NCI-H446 (cell line): ENCODE results near the gene TOX2.
"Not testable (repeated sequence)": the region's sequence is repeated elsewhere in the genome, so short reads cannot be mapped to it uniquely, and the experiment has no call there.

Experiments
- DNase-seq, 2 experiments: peaks; one replicate each; lab custom pipeline; 2025; lab: John Stamatoyannopoulos, UW

The TOX2 gene

DNA sequence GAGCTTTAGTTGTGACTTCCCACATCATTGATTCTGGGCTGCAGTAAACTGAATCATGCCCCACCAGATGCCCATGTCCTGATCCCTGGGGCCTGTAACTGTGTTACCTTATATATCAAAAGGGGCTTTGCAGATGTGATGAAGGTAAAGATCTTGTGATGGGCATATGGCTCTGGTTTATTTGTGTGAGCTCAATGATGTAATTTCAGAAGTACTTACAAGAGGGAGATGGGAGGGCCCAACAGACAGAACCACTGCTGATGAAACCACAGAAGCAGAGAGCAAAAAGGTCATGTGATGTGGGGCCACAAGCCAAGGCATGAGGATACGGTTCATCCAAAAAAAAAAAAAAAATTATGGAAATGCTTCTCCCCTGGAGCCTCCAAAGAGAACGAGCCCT is 118.7 kb downstream of the TOX2 start:
- no peak for DNase-seq

DNA sequence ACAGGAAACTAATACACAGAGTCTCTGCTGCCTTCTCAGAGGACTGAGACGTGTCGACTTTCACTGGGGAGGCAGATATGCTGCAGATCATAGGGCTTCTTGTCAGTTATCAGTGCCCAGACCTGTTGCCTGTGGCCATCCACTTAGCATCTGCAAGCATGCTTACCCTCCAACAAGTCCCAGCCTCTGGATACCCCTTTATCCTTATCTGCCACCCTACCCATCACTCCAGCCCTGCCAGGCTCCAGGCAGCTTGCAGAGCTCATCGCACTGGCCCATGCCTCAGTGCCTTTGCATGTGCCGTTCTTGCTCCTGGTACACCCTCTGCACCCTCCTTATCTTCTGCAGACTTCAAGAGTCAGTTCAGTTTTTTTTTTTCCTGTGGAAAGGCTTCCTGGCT is 119.2 kb downstream of the TOX2 start:
- DNase-seq = no peak

DNA sequence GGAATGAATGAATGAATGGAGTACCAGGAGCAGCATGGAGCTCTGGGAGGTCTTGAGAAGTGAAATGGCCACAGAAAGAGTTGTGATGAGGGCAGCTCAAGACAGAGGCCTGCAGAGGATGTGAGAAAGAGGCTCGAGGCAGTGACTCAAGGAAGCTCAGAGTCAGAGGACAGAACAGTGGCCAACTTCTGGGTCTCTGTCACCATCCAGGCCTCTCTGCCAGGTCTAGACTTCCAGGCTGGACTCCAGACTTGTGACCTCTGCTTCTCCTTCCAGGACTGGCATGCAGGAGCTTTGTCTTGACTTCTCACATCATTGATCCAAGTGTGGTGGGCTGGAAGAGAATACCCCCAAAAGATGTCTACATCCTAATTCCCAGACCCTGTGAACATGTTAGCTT is 119.8 kb downstream of the TOX2 start:
- DNase-seq = no peak

DNA sequence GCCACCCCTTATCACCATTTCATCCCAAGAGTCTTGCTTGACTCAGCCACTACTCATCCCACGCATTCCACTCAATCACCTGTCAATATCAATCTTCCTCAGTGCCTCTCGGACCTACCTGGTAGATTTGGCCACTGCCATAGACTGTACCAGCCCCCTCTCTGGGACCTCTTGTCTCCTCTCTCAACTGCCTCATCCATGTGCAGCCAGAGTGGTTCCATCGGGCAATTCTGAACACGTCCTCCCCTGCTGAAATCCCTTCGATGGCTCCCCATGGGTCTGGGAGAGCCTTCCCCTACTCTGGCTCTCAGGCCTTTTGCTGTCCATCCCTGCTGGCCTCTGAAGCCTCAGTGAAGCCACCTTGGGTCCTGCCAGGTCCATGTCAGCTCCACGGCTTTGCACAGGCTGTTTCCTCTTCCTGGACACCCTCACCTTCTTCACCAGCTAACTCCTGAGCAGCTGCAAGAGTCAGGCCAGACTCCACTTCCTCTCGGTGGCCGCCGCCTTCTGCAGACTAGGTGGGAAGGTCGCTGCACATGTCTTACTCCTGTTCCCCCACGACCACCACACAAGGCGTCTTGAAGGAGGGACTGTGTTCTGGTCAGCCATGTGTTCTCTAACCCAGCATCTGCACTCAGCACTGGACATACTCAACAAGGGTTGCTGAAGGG is 120.4 kb downstream of the TOX2 start:
- DNase-seq = no peak

DNA sequence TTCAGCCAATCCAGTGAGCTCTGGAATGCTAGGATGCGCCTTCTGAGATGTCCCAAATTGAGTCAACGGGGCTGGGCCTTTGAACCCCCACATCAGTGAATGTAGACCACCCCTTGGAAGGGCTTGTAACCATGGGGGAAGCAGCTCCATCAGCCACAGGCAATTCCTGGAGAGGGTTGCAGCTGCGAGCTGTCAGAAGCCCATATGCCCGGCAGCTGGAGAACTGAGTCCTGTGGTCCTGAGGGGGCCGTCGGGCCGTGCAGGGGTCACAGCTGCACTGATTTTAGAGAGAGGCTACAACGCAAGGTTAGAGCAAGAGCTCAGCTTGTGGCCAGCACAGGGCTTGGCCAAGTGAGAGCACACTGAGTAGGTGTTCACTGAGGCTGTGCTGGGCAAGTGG is 121.3 kb downstream of the TOX2 start:
- no peak for DNase-seq

DNA sequence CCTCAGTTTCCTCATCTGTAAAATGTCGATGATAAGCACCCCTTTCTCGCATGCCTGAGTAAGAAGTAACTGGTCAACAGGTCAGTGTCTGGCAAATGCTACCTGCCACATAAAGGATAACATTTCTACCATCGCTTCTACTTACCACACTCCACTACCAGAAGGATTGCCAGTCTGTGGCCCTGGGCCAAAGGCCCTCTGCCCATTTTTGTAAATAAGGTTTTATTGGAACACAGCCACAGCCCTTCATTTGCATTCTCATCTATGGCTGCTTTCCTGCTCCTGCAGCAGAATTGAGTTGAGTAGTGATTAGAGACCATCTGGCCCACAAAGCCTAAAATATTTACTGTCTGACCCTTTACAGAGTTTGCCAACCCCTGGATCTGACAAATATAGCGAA is 121.8 kb downstream of the TOX2 start:
- DNase-seq = no peak

DNA sequence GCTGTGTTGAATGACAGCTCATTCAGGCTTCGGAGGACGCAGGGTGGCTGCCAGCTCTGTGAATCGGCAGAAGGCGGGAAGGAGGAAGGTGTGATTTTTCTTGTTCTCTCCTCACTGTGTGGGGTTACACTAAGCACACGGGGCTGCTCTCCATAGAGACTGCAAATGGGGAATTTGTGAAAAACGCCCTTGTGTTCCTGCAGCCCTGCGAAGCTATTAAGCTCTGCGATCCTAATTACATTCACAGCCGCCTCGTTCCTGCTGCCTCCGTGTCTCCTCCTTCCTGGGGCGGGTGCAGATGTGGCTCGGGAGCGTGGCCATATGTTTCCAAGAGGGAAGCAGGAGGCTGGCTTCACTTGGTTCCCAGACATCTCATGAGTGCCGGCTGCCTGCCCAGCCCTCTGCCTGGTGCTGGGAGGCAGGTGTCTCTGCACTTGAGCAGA is 124.0 kb downstream of the TOX2 start:
- peak in 1 of 2 experiments; percentile 17 for DNase-seq

DNA sequence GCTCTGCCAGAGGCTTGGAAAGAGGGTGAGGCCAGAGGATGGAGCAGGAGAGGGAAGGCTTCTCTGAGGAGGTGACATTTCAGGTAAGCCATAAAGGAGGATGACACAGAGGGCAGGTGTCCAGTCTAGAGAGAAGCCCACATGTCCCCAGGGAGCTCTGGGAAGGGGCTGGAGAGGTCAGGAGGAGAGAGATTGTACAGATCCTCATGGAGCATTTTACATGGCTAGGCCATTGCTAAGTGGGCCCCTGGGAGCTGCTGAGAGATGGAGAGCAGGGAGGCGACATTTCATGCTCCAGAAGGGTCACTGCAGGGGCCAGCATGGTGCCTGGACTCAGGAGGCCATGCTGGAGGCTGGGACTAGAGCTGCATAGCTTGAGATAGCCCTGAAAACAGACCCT is 124.5 kb downstream of the TOX2 start:
- DNase-seq = no peak

DNA sequence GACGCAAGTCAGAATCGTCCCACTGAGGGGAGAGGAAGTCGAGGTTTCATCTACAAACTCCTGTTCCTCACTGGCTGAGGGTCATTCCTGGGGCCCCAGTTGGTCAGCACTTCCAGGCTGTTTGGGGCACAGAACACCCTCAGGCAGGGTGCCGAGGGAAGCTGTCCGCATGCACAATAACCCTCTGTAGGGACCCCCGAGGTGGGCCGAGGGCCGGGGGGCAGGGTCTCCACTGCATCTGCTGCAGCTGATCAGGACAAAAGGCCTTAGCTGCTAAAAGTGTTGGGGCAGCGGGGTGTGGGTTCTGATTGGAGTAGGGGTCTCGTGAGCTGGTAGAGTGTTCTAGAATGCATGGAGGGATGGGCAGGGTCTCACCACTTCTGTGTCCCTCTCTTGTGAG is 125.1 kb downstream of the TOX2 start:
- no peak for DNase-seq

DNA sequence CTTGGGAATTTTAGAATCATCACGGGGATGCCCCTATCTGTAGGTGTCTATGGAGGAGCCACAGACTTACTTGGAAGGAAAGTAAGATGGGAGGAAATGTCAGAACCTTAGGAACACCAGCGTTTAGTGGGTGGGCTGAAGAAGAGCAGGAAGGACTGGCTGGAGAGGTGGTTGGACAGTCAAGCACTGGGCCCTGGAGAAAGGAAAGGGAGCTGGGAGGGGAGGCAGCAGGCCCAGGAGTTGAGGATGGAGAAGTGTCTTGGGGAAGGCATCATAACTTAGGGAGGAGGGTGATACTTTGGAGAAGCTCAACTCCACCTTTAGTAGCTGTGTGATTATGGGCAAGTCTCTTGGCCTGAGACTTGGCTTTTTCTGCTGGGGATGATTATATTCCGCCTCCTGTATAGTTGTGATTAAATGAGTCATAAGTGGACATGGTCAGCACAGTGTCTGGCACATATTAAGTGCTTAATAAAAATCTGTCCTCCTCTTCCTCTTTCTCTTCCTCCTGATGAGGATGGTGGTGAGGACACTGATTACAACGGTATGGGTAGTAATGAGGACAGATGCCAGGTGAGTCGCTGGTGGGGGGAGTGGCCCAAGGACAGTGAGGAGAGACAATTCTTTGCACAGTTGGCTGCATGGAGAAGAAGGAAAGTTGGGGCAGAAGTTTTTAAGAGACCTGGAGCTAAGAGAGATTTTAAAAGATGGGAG is 125.7 kb downstream of the TOX2 start:
- DNase-seq = no peak

DNA sequence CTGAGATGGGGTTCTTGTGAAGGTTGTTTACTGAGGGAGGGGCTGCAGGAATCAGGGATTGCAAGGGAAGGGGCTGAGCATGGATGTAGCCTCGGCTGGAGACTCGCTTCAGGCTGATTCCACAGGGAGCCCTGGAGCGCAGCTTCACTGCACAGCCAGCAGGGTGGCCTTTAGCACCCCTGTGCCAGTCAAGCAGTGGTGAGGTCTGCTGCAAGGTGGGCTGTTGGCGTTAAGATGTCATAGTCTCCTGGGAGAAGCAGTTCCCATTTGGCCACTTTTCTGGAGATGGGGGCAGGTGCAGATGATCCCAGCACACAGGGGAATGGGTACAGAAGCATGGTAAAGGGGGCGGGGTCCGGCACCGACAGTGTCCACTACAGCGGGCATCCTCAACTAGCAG is 126.3 kb downstream of the TOX2 start:
- DNase-seq = no peak

DNA sequence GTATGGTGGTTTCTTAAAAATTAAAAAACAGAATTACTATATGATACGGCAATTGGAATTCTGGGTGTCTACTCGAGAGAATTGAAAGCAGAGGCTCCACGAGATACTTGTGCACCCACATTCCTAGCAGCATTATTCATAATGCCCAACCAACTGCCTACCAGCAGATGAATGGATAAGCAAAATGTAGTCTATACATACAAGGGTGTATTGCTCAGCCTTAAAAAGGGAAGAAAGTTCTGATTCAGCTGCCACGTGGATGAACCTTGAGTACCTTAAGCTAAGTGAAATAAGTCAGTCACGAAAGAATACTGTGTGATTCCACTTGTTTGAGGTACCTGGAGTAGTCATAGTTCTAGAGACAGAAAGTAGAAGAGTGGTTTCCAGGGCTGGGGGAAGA is 130.1 kb downstream of the TOX2 start:
- DNase-seq = not testable (repeated sequence)

DNA sequence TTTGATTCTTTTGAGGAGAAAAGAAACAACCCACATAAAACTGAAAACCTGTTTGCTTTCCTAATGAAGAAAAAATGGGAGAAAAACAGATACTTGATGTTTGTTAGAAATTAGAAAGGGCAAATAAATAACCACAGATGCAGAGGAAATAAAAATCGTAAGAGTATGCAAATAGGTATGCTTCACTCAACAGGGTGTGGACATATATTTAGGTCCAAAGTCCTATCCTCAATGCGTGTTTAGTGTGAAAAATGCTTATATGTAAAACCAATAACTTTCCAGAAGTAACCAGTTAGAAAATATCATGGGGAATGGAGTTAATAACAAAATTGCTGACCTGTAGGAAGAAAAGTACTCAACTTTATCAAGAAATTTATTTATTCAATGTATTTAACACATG is 135.7 kb downstream of the TOX2 start:
- DNase-seq = no peak

DNA sequence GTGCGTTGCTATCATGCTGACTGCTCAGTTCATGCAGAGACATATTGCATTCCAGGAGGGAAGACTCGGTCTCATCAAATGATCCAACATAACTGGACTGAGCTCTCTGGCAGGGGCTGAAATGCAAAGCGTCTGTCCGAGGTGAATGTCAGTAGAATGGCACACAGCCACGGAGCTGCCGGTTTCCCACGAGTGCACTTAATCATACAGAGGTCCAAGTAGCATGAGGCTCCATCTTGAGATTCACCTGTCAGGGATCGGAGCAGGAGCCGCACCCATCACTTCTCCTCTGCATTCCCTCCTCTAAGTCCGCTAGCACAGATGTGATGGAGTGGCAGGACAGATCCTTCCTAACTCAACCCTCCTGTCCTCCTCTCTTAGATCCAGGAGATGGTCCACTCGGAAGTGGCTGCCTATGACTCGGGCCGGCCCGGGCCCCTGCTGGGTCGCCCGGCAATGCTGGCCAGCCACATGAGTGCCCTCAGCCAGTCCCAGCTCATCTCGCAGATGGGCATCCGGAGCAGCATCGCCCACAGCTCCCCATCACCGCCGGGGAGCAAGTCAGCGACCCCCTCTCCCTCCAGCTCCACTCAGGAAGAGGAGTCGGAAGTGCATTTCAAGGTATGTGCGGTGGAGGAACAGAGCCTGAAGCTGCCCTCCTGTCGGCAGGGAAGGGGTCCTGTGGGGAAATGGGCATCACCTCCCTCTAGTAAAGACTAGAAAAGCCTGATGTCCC is 136.4 kb downstream of the TOX2 start:
- no peak for DNase-seq

DNA sequence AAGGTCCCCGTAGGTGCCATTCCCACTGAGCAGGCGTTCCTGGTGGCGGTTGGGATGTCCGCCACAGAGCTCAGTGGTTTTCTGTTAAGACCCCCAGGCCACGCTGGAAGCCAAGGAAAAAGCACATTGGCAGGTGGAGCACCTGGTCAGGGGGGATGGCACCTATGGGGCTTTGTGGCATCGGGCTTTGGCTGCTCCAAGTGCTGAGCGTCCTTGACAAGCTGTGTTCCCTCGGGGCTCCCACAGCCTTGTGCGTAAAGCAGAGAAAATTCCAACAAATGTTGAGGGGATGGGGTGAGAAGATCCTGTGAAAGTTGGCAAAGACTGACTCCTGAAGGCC is 137.0 kb downstream of the TOX2 start:
- DNase-seq = no peak

DNA sequence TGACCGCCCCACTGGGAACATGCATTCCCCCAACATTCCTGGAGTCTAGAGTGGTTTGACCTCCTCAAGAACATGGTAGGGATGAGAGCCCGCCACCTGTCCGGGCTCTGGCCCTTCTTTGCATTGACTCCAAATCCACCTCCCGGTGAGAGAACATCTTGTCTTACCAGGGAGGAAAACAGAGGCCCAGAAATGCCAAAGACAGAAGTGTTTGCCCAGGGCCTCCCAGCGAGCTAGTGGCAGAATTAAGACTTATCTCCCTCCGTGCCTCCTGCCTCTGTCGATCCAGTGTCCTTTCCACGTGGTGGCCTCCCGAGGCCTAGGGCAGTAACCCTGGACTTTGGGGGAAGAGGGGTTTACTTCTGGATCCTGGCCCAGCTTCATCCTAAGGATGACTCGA is 137.5 kb downstream of the TOX2 start:
- DNase-seq = no peak

DNA sequence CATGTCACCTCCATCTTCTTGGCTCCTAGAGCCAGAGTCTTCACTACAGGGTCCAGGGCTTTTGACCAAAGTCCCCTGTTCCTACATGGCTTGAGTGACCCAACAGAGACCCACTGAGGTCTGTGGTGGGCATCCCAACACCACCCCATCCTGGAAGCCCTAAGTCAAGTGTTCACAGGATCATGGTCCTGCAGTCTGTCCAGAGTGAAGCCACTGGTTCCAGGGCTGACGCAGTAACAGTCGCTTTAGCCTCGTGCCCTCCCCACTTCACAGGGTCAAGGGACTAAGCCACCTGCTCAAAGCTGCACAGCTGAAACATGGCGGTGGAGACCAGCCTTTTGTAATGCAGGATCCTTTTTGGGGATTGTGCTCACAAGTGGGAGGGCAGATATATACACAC is 138.4 kb downstream of the TOX2 start:
- no peak for DNase-seq

DNA sequence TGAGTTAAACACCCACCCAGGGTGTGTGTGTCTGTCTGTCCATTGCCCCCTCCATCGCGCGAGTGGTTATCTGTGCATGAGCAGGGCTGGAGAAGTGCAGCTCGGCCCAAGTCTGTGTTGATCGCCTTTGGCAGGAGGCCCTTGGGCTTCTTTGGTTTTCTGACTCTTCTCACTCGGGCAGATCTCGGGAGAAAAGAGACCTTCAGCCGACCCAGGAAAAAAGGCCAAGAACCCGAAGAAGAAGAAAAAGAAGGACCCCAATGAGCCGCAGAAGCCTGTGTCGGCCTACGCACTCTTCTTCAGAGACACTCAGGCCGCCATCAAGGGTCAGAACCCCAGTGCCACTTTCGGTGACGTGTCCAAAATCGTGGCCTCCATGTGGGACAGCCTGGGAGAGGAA is 139.5 kb downstream of the TOX2 start:
- no peak for DNase-seq

DNA sequence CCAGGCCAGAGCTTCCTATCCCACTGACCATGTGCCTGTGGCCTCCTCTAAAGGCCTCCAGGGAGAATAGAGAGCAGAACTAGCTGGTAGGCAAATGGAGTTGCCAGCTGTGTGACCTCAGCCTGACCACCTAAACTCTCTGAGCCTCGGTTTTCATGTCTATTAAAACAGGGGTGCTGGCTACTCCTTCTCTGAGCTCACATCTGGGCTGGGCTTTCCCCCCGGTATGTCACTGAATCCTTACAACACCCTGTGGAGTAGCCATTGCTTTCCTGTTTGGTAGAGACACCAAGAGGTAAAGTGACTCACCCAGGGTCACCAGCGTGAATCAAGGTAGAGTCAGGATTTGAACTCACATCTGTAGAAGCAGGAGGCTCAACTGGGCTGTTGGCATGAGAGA is 140.2 kb downstream of the TOX2 start:
- no peak for DNase-seq

DNA sequence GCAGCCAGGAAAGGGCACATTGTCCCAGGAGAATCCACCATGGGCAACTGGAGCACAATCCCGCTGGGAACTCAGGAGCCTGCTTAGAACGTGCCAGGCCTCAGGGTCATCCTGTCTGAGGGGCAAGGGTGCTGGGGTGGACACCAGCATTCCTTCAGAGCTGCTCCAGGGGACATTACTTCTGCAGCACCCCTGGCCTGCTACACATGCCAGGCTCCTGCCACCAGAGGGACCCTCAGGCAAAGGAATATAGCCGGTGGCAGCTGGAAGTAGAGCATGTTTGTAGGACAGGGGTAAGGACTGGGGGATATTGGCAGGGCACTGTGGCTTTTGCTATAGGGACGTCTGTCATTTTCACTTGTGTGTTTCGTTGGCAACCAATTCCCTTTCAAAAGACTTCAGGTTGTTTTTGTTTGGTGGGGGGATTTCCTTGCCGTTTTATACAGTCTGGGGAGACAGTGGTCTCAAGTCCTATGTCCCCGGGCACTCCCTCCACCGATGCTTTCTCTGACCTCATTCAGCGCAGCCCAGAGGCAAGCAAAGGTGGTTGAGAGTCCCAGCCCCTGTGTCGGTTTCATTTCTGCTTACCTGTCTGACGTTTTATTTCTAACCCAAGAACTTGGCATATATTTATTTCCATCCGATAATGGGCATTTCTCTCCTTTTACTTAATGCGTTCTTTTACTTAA is 141.5 kb downstream of the TOX2 start:
- DNase-seq = no peak

DNA sequence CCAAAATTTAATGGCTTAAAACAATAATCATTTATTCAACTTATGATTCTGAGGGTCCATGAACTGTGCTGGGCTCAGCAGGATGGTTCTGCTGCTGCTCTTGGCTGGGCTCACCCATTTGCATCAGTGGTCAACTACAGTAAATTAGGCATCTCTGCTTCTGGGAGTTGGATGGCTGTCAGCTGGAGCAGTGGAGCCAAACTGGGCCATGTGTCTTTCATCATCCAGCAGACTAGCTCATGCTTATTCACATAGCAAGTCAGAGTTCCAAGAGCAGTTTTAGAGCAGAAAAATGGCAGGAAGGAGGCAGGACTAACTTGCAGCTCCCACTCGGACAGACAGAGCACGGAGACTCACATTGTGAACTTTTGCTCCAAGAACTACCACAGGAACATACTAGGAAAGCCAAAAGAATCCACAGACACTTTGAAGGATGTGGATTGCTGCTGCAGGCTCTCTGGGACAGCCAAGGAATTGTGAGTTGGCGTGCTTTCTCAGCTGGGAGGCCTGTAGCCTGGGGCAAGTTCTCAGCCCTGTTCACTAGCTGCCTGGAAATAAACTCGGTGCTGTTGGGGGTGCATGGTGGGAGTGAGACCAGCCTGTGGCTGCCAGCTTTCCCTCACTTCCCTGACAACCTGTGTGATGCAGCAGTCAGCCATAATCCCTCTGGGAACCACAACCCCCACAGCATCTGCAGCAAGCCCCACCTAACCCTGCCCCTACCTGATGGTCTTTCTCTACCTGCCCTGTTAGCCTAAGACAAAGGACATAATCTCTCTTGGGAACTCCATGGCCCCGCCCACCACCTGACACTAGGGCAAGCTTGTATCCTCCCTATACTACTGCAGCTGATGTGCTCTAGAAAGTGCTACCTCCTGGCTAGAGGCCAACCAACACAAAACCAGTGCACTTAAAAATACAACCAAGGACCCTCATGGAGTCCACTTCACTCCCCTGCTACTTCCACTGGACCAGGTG is 143.3 kb downstream of the TOX2 start:
- no peak for DNase-seq
